GM18505 (cell line): Measurements from ENCODE around the gene CINP.
"Not testable (repeated sequence)": the region's sequence is repeated elsewhere in the genome, so short reads cannot be mapped to it uniquely, and the experiment has no call there.

Experiments
- ATAC-seq: cut with Tn5 transposase; IDR thresholded peaks from one replicate; pipeline ENCODE4 v1.9.1; 2021; ENCODE audit not compliant: unreplicated experiment
- POLR2A ChIP-seq: IDR thresholded peaks from 4 replicates; pipeline ENCODE4 v1.6.1; 2011; ENCODE audit warnings: borderline replicate concordance; ENCODE audit not compliant: insufficient read depth, insufficient read length; ENCODE audit errors: extremely low read depth

CINP gene

GRCh38 chr14:102344485-102344884 is 18.2 kb downstream of the CINP start:
- ATAC-seq: no peak
- no peak for TF ChIP-seq POLR2A

GRCh38 chr14:102344084-102344483 is 18.6 kb downstream of the CINP start:
- ATAC-seq: no peak
- no peak for TF ChIP-seq POLR2A

- TF ChIP-seq POLR2A: no peak
- ATAC-seq: no peak
These were observed 20.5 kb downstream of the CINP start for GRCh38 chr14:102342238-102342637.

- no peak for TF ChIP-seq POLR2A
- no peak for ATAC-seq
These were observed 21.1 kb downstream of the CINP start for GRCh38 chr14:102341566-102341965.

- no peak for ATAC-seq
- no peak for TF ChIP-seq POLR2A
These were observed 24.0 kb downstream of the CINP start for GRCh38 chr14:102338724-102339123.

GRCh38 chr14:102335163-102335562 is 27.5 kb downstream of the CINP start:
- no peak for TF ChIP-seq POLR2A
- no peak for ATAC-seq

- no peak for TF ChIP-seq POLR2A
- ATAC-seq: no peak
These were observed 28.6 kb downstream of the CINP start for GRCh38 chr14:102333795-102334705.

GRCh38 chr14:102333390-102333789 is 29.3 kb downstream of the CINP start:
- no peak for ATAC-seq
- TF ChIP-seq POLR2A: no peak

- ATAC-seq: no peak
- no peak for TF ChIP-seq POLR2A
These were observed 31.9 kb downstream of the CINP start for GRCh38 chr14:102330806-102331205.

- ATAC-seq: not testable (repeated sequence)
These were observed 33.3 kb downstream of the CINP start for GRCh38 chr14:102329381-102329780.

GRCh38 chr14:102326583-102326982 is 36.1 kb downstream of the CINP start:
- ATAC-seq: no peak
- TF ChIP-seq POLR2A: no peak

GRCh38 chr14:102325791-102326345 is 36.8 kb downstream of the CINP start:
- no peak for TF ChIP-seq POLR2A
- ATAC-seq: no peak

GRCh38 chr14:102323102-102323501 is 39.6 kb downstream of the CINP start:
- no peak for ATAC-seq
- TF ChIP-seq POLR2A: no peak
